ENCODE data around the gene GUSB.

- TF ChIP-seq POLR2A (IDR thresholded peaks at IDR 0.05) (no peak), CTCF (IDR thresholded peaks at IDR 0.05) (no peak), POLR2AphosphoS5 (IDR thresholded peaks at IDR 0.05) (no peak), EP300 (IDR thresholded peaks at IDR 0.05) (no peak)
Observed at GRCh38 chr7:65988084-65988483, 6.1 kb upstream of the GUSB start.
